DND-41 (cell line): ENCODE results near the gene CCDC69.
A peak's percentile ranks its signal among the peaks of the same experiment; 100 is the strongest.
"Not testable (repeated sequence)": the region's sequence is repeated elsewhere in the genome, so short reads cannot be mapped to it uniquely, and the experiment has no call there.

Experiments used
- ATAC-seq: fragments of 200-7000 bp; cut with Tn5 transposase; 3 replicates; pipeline ENCODE4 v1.9.1; 2021; ENCODE audit warnings: low read depth; ENCODE audit not compliant: insufficient read depth
- DNase-seq: peaks from one replicate; pipeline ENCODE4 v3.0.0-alpha.2; 2020
- H2AFZ ChIP-seq: 2 replicates; pipeline ENCODE4 v1.6.0; 2012; ENCODE audit warnings: low read depth, low read length
- H3K27ac ChIP-seq: 2 replicates; pipeline ENCODE4 v1.5.1; 2012; ENCODE audit warnings: low read length, inconsistent platforms
- H3K27me3 ChIP-seq: fragments of 200-600 bp; sonication (generic); 2 replicates; pipeline ENCODE4 v1.6.0; 2012; ENCODE audit warnings: low read length, mild to moderate bottlenecking, inconsistent platforms; ENCODE audit not compliant: insufficient read depth, poor library complexity
- H3K36me3 ChIP-seq: 2 replicates; pipeline ENCODE4 v1.5.1; 2012; ENCODE audit warnings: low read length, inconsistent platforms; ENCODE audit not compliant: insufficient read depth
- H3K4me1 ChIP-seq: 2 replicates; pipeline ENCODE4 v1.5.1; 2012; ENCODE audit warnings: mild to moderate bottlenecking, low read length; ENCODE audit not compliant: insufficient read depth
- H3K4me2 ChIP-seq: 2 replicates; pipeline ENCODE4 v1.6.0; 2012; ENCODE audit warnings: mild to moderate bottlenecking, moderate library complexity, low read length, inconsistent platforms; ENCODE audit not compliant: insufficient read depth
- H3K4me3 ChIP-seq, 2 experiments: fragments of 200-600 bp in 1 of 2; shearing (Covaris generic) in 1 of 2; 2 replicates each; pipeline ENCODE4 v1.5.1; 2012 to 2016; ENCODE audit warnings: inconsistent platforms in 2 of 2, low read length in 2 of 2, mild to moderate bottlenecking in 2 of 2, low read depth in 1 of 2, moderate library complexity in 1 of 2
- H3K79me2 ChIP-seq: 2 replicates; pipeline ENCODE4 v1.6.0; 2012; ENCODE audit warnings: low read length, inconsistent platforms; ENCODE audit not compliant: insufficient read depth
- H3K9ac ChIP-seq: 2 replicates; pipeline ENCODE4 v1.6.0; 2012; ENCODE audit warnings: low read depth, mild to moderate bottlenecking, inconsistent platforms, low read length, moderate library complexity
- H3K9me3 ChIP-seq: 2 replicates; pipeline ENCODE4 v1.5.1; 2012; ENCODE audit warnings: low read length, moderate library complexity, mild to moderate bottlenecking, inconsistent platforms; ENCODE audit not compliant: insufficient read depth, severe bottlenecking
- H4K20me1 ChIP-seq: 2 replicates; pipeline ENCODE4 v1.6.0; 2012; ENCODE audit warnings: low read length; ENCODE audit not compliant: insufficient read depth
- CTCF ChIP-seq: IDR thresholded peaks from 2 replicates; pipeline ENCODE4 v1.5.1; 2012; ENCODE audit warnings: borderline replicate concordance, low read length, moderate library complexity, mild to moderate bottlenecking; ENCODE audit not compliant: poor library complexity, severe bottlenecking; ENCODE audit errors: extremely low read depth
- EZH2 ChIP-seq: IDR thresholded peaks from 3 replicates; pipeline ENCODE4 v1.6.1; 2012; ENCODE audit warnings: borderline replicate concordance, low read depth, mild to moderate bottlenecking, moderate library complexity, low read length, inconsistent platforms; ENCODE audit not compliant: severe bottlenecking

Gene CCDC69

GRCh38 chr5:151243127-151243526, 19.2 kb upstream of the CCDC69 start:
- ATAC-seq (no peak), DNase-seq (no peak)
- peaks cover 85% of the 10 kb centered on the region for H4K20me1 ChIP-seq
- H3K4me1 ChIP-seq, result peaks cover 21% of the 10 kb centered on the region
- H3K4me2 ChIP-seq, result no peak overlapping the region
- no peak overlapping the region for H3K27ac ChIP-seq
- H3K36me3 ChIP-seq, result peaks cover 98% of the 10 kb centered on the region
- H3K4me3 ChIP-seq, result no peak overlapping the region
- no peaks in the 10 kb centered on the region for H3K9me3 ChIP-seq
- no peaks in the 10 kb centered on the region for H3K27me3 ChIP-seq
- no peak overlapping the region for H3K9ac ChIP-seq
- peaks cover 100% of the 10 kb centered on the region for H3K79me2 ChIP-seq
- no peak overlapping the region for H2AFZ ChIP-seq
- TF ChIP-seq EZH2 (no peak), CTCF (no peak)

- Histone ChIP-seq H3K4me1 (peaks cover 16% of the 10 kb centered on the region), H3K27ac (peak overlapping the region; percentile 32; the same call in 1 of the 2 replicates), H4K20me1 (peaks cover 77% of the 10 kb centered on the region), H3K4me2 (no peak overlapping the region), H3K4me3 (no peak overlapping the region), H3K27me3 (no peaks in the 10 kb centered on the region), H3K36me3 (peaks cover 97% of the 10 kb centered on the region), H3K9me3 (no peaks in the 10 kb centered on the region), H3K79me2 (peaks cover 100% of the 10 kb centered on the region), H3K9ac (no peak overlapping the region), H2AFZ (no peak overlapping the region)
- no peak for TF ChIP-seq EZH2
- TF ChIP-seq CTCF, result no peak
- no peak for ATAC-seq
- no peak for DNase-seq
Measured at GRCh38 chr5:151240924-151241635, 17.2 kb upstream of the CCDC69 start.

GRCh38 chr5:151240268-151240835, 16.5 kb upstream of the CCDC69 start:
- Histone ChIP-seq H3K4me1 (peaks cover 13% of the 10 kb centered on the region; the same call in 1 of the 2 replicates), H4K20me1 (peaks cover 75% of the 10 kb centered on the region), H3K79me2 (peaks cover 100% of the 10 kb centered on the region), H3K36me3 (peaks cover 97% of the 10 kb centered on the region)
- not testable (repeated sequence) for H2AFZ ChIP-seq, H3K4me3 ChIP-seq, DNase-seq, H3K4me2 ChIP-seq, ATAC-seq, H3K9ac ChIP-seq, H3K9me3 ChIP-seq, H3K27ac ChIP-seq, H3K27me3 ChIP-seq

GRCh38 chr5:151239237-151239861, 15.5 kb upstream of the CCDC69 start:
- no peak overlapping the region for H3K4me3 ChIP-seq
- H3K27ac ChIP-seq, result 0 out of 2 replicates have a peak overlapping the region, but pooled peaks have one; percentile 23
- no peak overlapping the region for H3K9ac ChIP-seq
- H3K4me2 ChIP-seq, result no peak overlapping the region
- TF ChIP-seq EZH2, result no peak
- TF ChIP-seq CTCF, result peak; percentile 71
- H3K4me1 ChIP-seq, result peaks cover 16% of the 10 kb centered on the region; the same call in 1 of the 2 replicates
- H3K36me3 ChIP-seq, result peaks cover 99% of the 10 kb centered on the region
- peak; percentile 71 for ATAC-seq
- H3K27me3 ChIP-seq, result no peaks in the 10 kb centered on the region
- DNase-seq, result no peak
- H2AFZ ChIP-seq, result no peak overlapping the region
- H3K79me2 ChIP-seq, result peaks cover 100% of the 10 kb centered on the region
- no peaks in the 10 kb centered on the region for H3K9me3 ChIP-seq
- H4K20me1 ChIP-seq, result peaks cover 77% of the 10 kb centered on the region
